HEK293T (cell line): ENCODE results near the gene CLSTN1.

Experiments
- ARNT ChIP-seq: fragments of 450-650 bp; IDR thresholded peaks from 2 replicates; pipeline ENCODE4 v1.6.1; 2017; ENCODE audit warnings: mild to moderate bottlenecking
- FOXM1 ChIP-seq: fragments of 450-650 bp; IDR thresholded peaks from 2 replicates; pipeline ENCODE4 v1.6.1; 2017; ENCODE audit warnings: mild to moderate bottlenecking, borderline replicate concordance
- HDGF ChIP-seq: fragments of 450-650 bp; IDR thresholded peaks from 2 replicates; pipeline ENCODE4 v1.6.1; 2017; ENCODE audit warnings: antibody characterized with exemption, borderline replicate concordance
- L3MBTL2 ChIP-seq: fragments of 450-650 bp; conservative IDR thresholded peaks from 2 replicates; pipeline ENCODE4 v1.6.1; 2016; ENCODE audit warnings: mild to moderate bottlenecking
- SUZ12 ChIP-seq: fragments of 450-650 bp; IDR thresholded peaks from 2 replicates; pipeline ENCODE4 v1.6.1; 2016; ENCODE audit warnings: mild to moderate bottlenecking
- ZNF384 ChIP-seq: fragments of 450-650 bp; IDR thresholded peaks from 2 replicates; pipeline ENCODE4 v1.6.1; 2016

DNA sequence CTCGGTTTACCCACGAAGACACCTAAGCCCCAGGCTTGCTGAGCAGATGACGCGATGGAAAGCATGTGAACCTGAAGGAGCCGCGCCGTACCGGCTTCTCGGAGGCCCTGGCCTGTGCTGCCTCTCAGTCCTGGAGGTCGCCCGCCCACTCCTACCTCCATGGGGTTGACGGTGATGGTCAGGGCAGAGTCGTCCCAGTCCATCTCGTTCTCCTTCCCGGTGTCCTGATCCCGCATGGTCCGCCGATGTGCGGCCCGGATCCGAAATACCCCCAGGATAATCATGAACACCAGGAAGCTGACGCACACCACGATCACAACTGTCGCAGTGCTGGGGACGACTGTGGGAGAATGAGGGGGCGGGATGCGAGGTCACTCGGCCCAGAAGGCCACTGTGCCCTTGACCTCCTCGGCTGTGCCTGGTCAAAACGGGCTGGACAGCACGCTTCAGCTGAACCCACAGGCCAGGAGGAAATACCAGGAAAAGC lies 92.7 kb downstream of the CLSTN1 start:
- TF ChIP-seq ARNT (no peak), HDGF (no peak), SUZ12 (no peak), FOXM1 (no peak), ZNF384 (no peak), L3MBTL2 (no peak)
